Liver (tissue), 9 donors: Measurements from ENCODE around the gene GNG4. TPM values are rescaled to one million over a fixed set of nuclear protein-coding genes. Genes with fewer than 3 reads are reported as not detected.
"Not testable (repeated sequence)": the region's sequence is repeated elsewhere in the genome, so short reads cannot be mapped to it uniquely, and the experiment has no call there.

Experiments
- DNase-seq: peaks from one replicate; pipeline ENCODE4 v3.0.0-alpha.2; 2017; ENCODE audit warnings: low spot score
- H3K27ac ChIP-seq, 2 donors: one replicate each; pipeline ENCODE4 v1.7.0; 2013; ENCODE audit warnings: inconsistent platforms in 2 of 2, low read length in 2 of 2, control low read depth in 1 of 2, low read depth in 1 of 2, mild to moderate bottlenecking in 1 of 2
- H3K27me3 ChIP-seq, 4 donors: one replicate each; pipeline versions ENCODE4 v1.6.1 to v1.7.0; 2013; ENCODE audit warnings: low read length in 3 of 4, inconsistent platforms in 1 of 4, mild to moderate bottlenecking in 1 of 4, moderate library complexity in 1 of 4; ENCODE audit not compliant: control insufficient read depth in 4 of 4, insufficient read depth in 4 of 4
- H3K36me3 ChIP-seq, 4 donors: one replicate each; pipeline versions ENCODE4 v1.6.1 to v1.7.0; 2013; ENCODE audit warnings: low read length in 3 of 4, mild to moderate bottlenecking in 3 of 4, low read depth in 1 of 4, moderate library complexity in 1 of 4; ENCODE audit not compliant: control insufficient read depth in 4 of 4, insufficient read depth in 3 of 4
- H3K4me1 ChIP-seq, 4 donors: one replicate each; pipeline versions ENCODE4 v1.6.1 to v1.7.0; 2013; ENCODE audit warnings: low read length in 3 of 4, mild to moderate bottlenecking in 3 of 4, moderate library complexity in 1 of 4; ENCODE audit not compliant: control insufficient read depth in 4 of 4, insufficient read depth in 4 of 4
- H3K4me3 ChIP-seq, 3 donors: one replicate each; pipeline versions ENCODE4 v1.6.1 to v1.7.0; 2013; ENCODE audit warnings: low read length in 3 of 3, control low read depth in 1 of 3, low read depth in 1 of 3, mild to moderate bottlenecking in 1 of 3
- H3K9ac ChIP-seq, 2 donors: one replicate each; pipeline ENCODE4 v1.7.0; 2013; ENCODE audit warnings: low read length in 2 of 2, mild to moderate bottlenecking in 2 of 2, moderate library complexity in 2 of 2, control low read depth in 1 of 2, low read depth in 1 of 2
- H3K9me3 ChIP-seq, 4 donors: one replicate each; pipeline versions ENCODE4 v1.6.1 to v1.7.0; 2013; ENCODE audit warnings: low read length in 3 of 4; ENCODE audit not compliant: control insufficient read depth in 4 of 4
- ATF3 ChIP-seq: IDR thresholded peaks from 2 replicates; pipeline ENCODE4 v1.6.1; 2016; ENCODE audit warnings: antibody characterized with exemption
- CTCF ChIP-seq: fragments of 150-350 bp; IDR thresholded peaks from 2 replicates; pipeline ENCODE4 v1.5.1; 2017; ENCODE audit warnings: improper control_type of control experiment, low read depth, low read length; ENCODE audit not compliant: missing input control
- EGR1 ChIP-seq, 2 donors: IDR thresholded peaks; 2 replicates each; pipeline ENCODE4 v1.6.1; 2016 to 2018; ENCODE audit warnings: antibody characterized with exemption in 2 of 2, low read depth in 2 of 2
- FOXA1 ChIP-seq: IDR thresholded peaks from 2 replicates; pipeline ENCODE4 v1.6.1; 2016; ENCODE audit warnings: antibody characterized with exemption
- FOXA2 ChIP-seq: IDR thresholded peaks from 2 replicates; pipeline ENCODE4 v1.6.1; 2016; ENCODE audit warnings: antibody characterized with exemption
- GABPA ChIP-seq, 2 donors: IDR thresholded peaks in 1 of 2; conservative IDR thresholded peaks in 1 of 2; 2 replicates each; pipeline ENCODE4 v1.6.1; 2016; ENCODE audit warnings: antibody characterized with exemption in 2 of 2, mild to moderate bottlenecking in 1 of 2, moderate library complexity in 1 of 2
- HNF4A ChIP-seq, 2 donors: conservative IDR thresholded peaks; 2 replicates each; pipeline ENCODE4 v1.6.1; 2016; ENCODE audit warnings: antibody characterized with exemption in 2 of 2, mild to moderate bottlenecking in 2 of 2
- HNF4G ChIP-seq: IDR thresholded peaks from 2 replicates; pipeline ENCODE4 v1.6.1; 2016; ENCODE audit warnings: antibody characterized with exemption
- JUND ChIP-seq, 2 donors: IDR thresholded peaks; 2 replicates each; pipeline ENCODE4 v1.6.1; 2016; ENCODE audit warnings: antibody characterized with exemption in 2 of 2
- NR2F2 ChIP-seq: IDR thresholded peaks from 2 replicates; pipeline ENCODE4 v1.6.1; 2016; ENCODE audit warnings: antibody characterized with exemption
- RAD21 ChIP-seq, 2 donors: IDR thresholded peaks; 2 replicates each; pipeline ENCODE4 v1.6.1; 2016; ENCODE audit warnings: antibody characterized with exemption in 2 of 2, mild to moderate bottlenecking in 2 of 2
- RXRA ChIP-seq, 2 donors: IDR thresholded peaks; 2 replicates each; pipeline ENCODE4 v1.6.1; 2017 to 2018; ENCODE audit warnings: antibody characterized with exemption in 2 of 2, mild to moderate bottlenecking in 1 of 2
- SP1 ChIP-seq: IDR thresholded peaks from 2 replicates; pipeline ENCODE4 v1.6.1; 2018; ENCODE audit warnings: antibody characterized with exemption, mild to moderate bottlenecking
- TAF1 ChIP-seq: conservative IDR thresholded peaks from 2 replicates; pipeline ENCODE4 v1.6.1; 2016; ENCODE audit warnings: antibody characterized with exemption, mild to moderate bottlenecking
- YY1 ChIP-seq: IDR thresholded peaks from 2 replicates; pipeline ENCODE4 v1.6.1; 2016; ENCODE audit warnings: antibody characterized with exemption, mild to moderate bottlenecking
- WGBS: extraction: QIAGEN DNeasy Blood & Tissue Kit; methylation state at CpG from one replicate; pipeline ENCODE4 v1.1.7; 2013; 5-methylcytosine and 5-hydroxymethylcytosine counted together
- polyA plus RNA-seq, 2 donors: library from polyadenylated mRNA; stranded (reverse) in 1 of 2; unstranded in 1 of 2; fragments of 200-250 nt in 1 of 2; fragments of >200 nt in 1 of 2; fragmentation: Nextera tagmentation in 1 of 2; extraction: Ambion mirVana in 1 of 2; gene quantifications; one replicate each; pipeline versions ENCODE4 v1.2.1 to v1.2.3, GENCODE V29; 2013 to 2015
- total RNA-seq, 2 donors: library from RNA; depleted of rRNA; stranded (reverse); fragments of >200 nt; gene quantifications; one replicate each; pipeline ENCODE4 v1.2.3, GENCODE V29; 2014
- TF ChIP-seq, protein P1 (sequence below): IDR thresholded peaks from 2 replicates; pipeline ENCODE4 v1.6.1; 2016; ENCODE audit warnings: antibody characterized with exemption, mild to moderate bottlenecking
- TF ChIP-seq, protein P2 (sequence below): IDR thresholded peaks from 2 replicates; pipeline ENCODE4 v1.6.1; 2016; ENCODE audit warnings: antibody characterized with exemption
- donor health status: healthy.
- donor health status: healthy.
- donor health status: healthy.
- donor health status: healthy.
- donor health status: healthy.

GNG4 gene
- total and polyA plus RNA-seq, 4 donors: 0.65 TPM; not detected in 3

DNA sequence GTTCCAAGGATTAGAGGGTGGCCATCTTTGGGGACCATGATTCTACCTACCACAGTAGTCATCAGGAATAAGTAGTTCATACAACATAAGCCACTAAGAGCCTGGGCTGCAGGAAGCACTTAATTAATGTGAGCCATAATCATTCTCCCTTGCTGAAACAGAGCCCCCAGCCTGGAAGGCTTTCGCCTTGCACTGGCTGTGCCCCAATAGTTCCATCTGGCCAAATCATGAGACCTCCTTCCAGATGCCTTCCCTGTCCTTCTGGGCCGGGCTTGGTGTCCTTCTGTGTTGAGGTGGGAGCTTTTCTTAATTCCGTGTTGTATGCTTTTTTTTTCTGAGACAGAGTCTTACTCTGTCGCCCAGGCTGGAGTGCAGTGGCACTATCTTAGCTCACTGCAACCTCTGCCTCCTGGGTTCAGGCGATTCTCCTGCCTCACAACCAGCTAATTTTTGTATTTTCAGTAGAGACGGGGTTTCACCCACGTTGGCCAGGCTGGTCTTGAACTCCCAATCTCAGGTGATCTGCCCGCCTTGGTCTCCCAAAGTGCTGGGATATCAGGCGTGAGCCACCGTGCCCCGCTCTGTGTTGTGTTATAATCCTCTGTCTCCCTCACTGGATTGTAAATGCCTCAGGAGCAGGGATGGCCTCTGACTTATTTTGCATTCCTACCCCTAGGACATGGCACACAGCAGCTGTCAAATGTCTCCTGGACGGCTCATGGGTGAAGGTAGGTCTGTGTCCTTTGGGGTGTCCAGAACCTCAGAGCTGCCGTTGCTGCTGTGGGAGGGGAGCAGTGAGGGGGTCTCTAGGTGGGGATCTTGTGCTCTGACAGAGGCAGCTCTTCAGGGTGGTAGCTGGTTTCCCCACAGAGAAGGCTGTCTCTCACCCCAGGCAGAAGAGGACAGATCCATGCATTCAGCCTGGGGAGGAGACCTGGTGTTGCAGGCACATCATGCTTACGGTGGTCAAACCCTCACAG lies 10.1 kb downstream of the GNG4 start:
- WGBS: 90% methylated on average over 14 of the region's 14 CpGs
- H3K27ac ChIP-seq: no peak overlapping the region
- no peaks in the 10 kb centered on the region for H3K9me3 ChIP-seq
- no peak overlapping the region for H3K9ac ChIP-seq
- no peaks in the 10 kb centered on the region for H3K4me1 ChIP-seq
- H3K27me3 ChIP-seq: no peaks in the 10 kb centered on the region
- H3K4me3 ChIP-seq: no peak overlapping the region
- no peaks in the 10 kb centered on the region for H3K36me3 ChIP-seq
- DNase-seq: no peak
- no peak for TF ChIP-seq RXRA (IDR thresholded peaks at IDR 0.05)
- no peak for TF ChIP-seq GABPA (IDR thresholded peaks at IDR 0.05 in 1 of 2, conservative IDR thresholded peaks at IDR 0.05 in 1 of 2)
- TF ChIP-seq SP1: no peak
- TF ChIP-seq TAF1: no peak
- no peak for TF ChIP-seq CTCF
- TF ChIP-seq FOXA2: no peak
- TF ChIP-seq ATF3: no peak
- TF ChIP-seq EGR1 (IDR thresholded peaks at IDR 0.05; ENCODE audit: low read depth in 2 of 2): no peak
- TF ChIP-seq FOXA1: no peak

DNA sequence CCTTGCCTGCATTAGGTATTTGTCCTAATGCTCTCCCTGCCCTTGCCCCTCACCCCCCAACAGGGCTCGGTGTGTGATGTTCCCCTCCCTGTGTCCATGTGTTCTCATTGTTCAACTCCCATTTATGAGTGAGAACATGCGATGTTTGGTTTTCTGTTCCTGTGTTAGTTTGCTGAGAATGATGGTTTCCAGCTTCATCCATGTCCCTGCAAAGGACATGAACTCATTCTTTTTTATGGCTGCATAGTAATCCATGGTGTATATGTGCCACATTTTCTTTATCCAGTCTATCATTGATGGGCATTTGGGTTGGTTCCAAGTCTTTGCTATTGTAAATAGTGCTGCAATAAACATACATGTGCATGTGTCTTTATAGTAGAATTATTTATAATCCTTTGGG lies 11.0 kb downstream of the GNG4 start:
- not testable (repeated sequence) for H3K4me1 ChIP-seq, H3K27ac ChIP-seq, H3K36me3 ChIP-seq, H3K27me3 ChIP-seq, H3K9me3 ChIP-seq, H3K9ac ChIP-seq, DNase-seq, H3K4me3 ChIP-seq
- WGBS: 100% methylated on average over 2 of the region's 2 CpGs

DNA sequence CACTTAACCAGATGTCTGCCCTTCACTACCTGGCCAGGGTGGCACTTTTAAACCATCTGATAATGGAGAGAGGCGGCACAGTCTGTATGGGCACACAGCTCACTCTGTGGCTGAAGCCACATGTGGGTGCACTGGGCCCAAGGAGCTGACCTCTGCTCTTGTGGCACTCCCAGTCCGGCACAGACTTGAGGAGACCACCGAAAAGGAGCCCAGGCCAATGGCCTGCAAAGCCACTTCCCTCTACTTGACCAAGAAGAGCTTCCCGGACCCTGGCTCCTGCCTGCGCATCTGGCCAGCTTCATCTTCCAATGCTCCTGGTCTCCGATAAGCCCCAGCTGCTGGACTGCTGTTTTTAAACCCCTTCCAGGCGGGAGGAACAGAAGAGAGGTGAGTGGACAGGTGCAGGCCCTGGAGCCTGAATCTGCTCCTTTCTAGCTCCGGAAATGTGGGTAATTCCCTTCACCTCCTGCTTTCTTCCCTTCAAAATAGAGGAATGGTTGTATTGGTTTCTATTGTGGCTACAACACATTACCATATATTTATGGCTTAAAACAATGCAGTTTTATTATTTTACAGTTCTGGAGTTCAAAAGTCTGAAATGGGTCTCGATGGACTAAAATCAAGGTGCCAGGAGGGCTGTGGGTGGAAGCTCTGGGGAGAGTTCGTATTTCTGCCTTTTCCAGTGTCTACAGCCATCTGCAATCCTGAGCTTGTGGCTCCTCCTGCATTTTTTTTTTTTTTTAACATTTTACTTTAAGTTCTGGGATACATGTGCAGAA lies 11.6 kb downstream of the GNG4 start:
- Histone ChIP-seq H3K4me3 (no peak overlapping the region), H3K27me3 (no peaks in the 10 kb centered on the region), H3K27ac (no peak overlapping the region), H3K36me3 (no peaks in the 10 kb centered on the region), H3K9ac (no peak overlapping the region), H3K9me3 (no peaks in the 10 kb centered on the region), H3K4me1 (no peaks in the 10 kb centered on the region)
- WGBS: 87% methylated on average over 10 of the region's 10 CpGs
- no peak for DNase-seq
- TF ChIP-seq HNF4G (no peak), RXRA (IDR thresholded peaks at IDR 0.05) (no peak), NR2F2 (no peak), TAF1 (no peak), RAD21 (IDR thresholded peaks at IDR 0.05) (no peak), CTCF (no peak), JUND (IDR thresholded peaks at IDR 0.05) (no peak), FOXA1 (no peak), SP1 (no peak), YY1 (no peak), GABPA (IDR thresholded peaks at IDR 0.05 in 1 of 2, conservative IDR thresholded peaks at IDR 0.05 in 1 of 2) (no peak), EGR1 (IDR thresholded peaks at IDR 0.05; ENCODE audit: low read depth in 2 of 2) (no peak), HNF4A (conservative IDR thresholded peaks at IDR 0.05) (no peak)
- TF ChIP-seq, protein P1, sequence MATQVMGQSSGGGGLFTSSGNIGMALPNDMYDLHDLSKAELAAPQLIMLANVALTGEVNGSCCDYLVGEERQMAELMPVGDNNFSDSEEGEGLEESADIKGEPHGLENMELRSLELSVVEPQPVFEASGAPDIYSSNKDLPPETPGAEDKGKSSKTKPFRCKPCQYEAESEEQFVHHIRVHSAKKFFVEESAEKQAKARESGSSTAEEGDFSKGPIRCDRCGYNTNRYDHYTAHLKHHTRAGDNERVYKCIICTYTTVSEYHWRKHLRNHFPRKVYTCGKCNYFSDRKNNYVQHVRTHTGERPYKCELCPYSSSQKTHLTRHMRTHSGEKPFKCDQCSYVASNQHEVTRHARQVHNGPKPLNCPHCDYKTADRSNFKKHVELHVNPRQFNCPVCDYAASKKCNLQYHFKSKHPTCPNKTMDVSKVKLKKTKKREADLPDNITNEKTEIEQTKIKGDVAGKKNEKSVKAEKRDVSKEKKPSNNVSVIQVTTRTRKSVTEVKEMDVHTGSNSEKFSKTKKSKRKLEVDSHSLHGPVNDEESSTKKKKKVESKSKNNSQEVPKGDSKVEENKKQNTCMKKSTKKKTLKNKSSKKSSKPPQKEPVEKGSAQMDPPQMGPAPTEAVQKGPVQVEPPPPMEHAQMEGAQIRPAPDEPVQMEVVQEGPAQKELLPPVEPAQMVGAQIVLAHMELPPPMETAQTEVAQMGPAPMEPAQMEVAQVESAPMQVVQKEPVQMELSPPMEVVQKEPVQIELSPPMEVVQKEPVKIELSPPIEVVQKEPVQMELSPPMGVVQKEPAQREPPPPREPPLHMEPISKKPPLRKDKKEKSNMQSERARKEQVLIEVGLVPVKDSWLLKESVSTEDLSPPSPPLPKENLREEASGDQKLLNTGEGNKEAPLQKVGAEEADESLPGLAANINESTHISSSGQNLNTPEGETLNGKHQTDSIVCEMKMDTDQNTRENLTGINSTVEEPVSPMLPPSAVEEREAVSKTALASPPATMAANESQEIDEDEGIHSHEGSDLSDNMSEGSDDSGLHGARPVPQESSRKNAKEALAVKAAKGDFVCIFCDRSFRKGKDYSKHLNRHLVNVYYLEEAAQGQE: no peak
- TF ChIP-seq, protein P2, sequence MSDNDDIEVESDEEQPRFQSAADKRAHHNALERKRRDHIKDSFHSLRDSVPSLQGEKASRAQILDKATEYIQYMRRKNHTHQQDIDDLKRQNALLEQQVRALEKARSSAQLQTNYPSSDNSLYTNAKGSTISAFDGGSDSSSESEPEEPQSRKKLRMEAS: no peak
